Hematopoietic multipotent progenitor cell (in vitro differentiated cells): ENCODE measurements around the gene PNMA8B. TPM values are rescaled to one million over a fixed set of nuclear protein-coding genes. Genes with fewer than 3 reads are reported as not detected.
"Not testable (repeated sequence)": the region's sequence is repeated elsewhere in the genome, so short reads cannot be mapped to it uniquely, and the experiment has no call there.

ENCODE experiments used
- DNase-seq, 3 donors: peaks; one replicate each; pipeline ENCODE4 v3.0.0-alpha.2; 2011 to 2015; ENCODE audit warnings: low read depth in 2 of 3, low spot score in 2 of 3
- total RNA-seq: library from RNA; depleted of rRNA; stranded (reverse); fragments of >200 nt; gene quantifications from one replicate; pipeline ENCODE4 v1.2.3, GENCODE V29; 2012

The PNMA8B gene, protein sequence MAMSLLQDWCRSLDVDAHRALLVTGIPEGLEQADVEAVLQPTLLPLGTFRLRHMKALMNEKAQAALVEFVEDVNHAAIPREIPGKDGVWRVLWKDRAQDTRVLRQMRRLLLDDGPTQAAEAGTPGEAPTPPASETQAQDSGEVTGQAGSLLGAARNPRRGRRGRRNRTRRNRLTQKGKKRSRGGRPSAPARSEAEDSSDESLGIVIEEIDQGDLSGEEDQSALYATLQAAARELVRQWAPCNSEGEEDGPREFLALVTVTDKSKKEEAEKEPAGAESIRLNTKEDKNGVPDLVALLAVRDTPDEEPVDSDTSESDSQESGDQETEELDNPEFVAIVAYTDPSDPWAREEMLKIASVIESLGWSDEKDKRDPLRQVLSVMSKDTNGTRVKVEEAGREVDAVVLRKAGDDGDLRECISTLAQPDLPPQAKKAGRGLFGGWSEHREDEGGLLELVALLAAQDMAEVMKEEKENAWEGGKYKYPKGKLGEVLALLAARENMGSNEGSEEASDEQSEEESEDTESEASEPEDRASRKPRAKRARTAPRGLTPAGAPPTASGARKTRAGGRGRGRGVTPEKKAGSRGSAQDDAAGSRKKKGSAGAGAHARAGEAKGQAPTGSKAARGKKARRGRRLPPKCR
- total RNA-seq: 0.81 TPM

- peak in 2 of 3 donors; percentile 38 to 57 for DNase-seq
These were observed at the start of gene PNMA8B for GRCh38 chr19:46495786-46496099. Gene PNMA8B, minus strand, starts transcription at chr19:46495867. Its CDS starts 402 bp downstream, at chr19:46495465.

DNA sequence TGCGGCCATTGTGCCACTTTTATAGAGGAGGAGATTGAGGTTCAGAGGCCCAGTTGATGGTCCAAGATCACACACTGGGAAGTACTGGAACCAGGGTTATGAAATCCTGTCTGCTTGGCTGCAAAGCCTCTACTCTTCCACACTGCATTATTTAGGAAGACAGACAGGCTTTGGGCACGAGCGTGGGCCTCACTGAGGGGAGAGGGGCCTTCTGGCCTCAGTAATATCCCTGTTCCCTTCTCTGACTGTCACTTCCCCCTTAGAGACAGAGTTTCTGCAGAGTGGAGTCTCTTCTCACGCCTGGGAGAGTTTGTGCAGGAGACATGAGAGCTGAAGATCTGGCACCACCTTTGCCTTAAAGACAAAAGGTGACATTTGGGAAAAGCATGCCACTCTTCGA lies 49.0 kb upstream of the PNMA8B start:
- DNase-seq: no peak

DNA sequence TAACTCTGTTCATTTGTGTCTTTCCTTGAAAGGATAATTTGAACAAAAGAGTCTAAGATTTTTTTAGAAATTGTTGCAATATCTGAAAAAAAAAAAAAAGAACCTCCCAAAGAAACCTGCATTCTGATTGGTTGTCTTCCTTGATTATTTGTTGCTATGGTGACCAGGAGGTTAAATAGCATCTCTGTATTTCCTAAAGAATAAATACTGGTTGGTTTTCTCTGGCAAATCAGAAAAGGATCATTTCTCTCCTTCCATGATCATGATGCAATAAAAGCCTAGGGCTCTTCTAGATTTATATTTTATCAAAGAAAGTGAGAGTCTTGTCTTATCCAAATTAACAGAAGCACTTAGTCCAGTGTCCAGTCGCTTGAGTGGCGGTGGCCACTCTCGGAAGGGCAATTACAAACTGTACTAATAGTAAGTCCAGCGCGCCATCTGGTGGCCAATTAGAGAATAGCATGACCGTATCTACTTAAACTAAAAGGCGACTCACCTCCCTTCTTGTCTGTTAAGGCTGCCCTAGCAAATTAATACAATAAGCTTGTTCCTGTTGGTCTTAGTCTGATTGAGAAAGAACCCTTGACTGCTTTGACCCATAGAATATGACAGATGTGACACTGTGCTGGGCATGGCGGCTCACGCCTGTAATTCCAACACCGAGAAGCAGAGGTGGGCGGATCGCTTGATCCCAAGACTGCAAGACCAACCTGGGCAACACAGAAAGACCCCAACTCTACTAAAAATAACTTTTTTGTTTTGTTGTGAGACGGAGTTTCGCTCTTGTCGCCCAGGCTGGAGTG lies 47.0 kb upstream of the PNMA8B start:
- DNase-seq: peak; percentile 75 to 88 (median 75)

DNA sequence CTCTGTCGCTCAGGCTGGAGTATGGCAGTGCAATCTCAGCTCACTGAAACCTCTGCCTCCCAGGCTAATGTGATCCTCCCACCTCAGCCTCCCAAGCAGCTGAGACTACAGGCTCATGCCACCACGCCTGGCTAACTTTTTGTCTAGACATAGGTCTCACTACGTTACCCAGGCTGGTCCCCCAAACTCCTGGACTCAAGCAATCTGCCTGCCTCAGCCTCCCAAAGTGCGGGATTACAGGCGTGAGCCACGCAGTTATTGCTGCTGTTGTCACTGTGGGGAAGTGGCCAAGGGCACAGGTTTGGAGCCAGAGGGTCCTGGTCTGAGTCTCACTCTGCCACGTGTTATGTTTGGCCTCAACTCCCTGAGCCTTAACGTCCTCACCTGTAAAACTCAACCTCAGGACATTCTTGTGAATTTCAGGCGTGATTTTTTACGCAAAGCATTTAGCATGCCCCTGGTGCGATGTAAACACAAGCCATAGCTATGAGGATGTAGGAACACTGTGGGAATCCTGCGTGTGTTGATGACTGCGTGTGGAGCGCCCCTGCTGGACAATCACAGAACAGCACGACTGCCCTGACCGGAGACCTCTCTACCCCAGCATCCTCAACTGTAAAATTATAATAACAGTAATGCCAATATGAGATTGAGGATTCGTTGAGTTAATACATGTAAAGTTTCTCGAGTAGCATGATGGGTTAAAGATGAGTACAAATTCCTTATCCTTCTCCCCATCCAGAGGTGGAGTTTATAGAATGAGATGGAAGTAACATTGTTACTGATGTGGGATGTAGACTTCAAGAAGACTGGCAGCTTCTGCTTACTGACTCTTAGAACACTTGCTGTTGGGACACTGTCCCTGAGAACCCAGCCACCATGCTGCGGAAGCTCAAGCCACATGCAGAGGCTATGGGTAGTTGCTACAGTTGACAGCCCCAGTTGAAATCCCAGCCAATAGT lies 41.8 kb upstream of the PNMA8B start:
- peak in 1 of 3 donors; percentile 55 for DNase-seq

DNA sequence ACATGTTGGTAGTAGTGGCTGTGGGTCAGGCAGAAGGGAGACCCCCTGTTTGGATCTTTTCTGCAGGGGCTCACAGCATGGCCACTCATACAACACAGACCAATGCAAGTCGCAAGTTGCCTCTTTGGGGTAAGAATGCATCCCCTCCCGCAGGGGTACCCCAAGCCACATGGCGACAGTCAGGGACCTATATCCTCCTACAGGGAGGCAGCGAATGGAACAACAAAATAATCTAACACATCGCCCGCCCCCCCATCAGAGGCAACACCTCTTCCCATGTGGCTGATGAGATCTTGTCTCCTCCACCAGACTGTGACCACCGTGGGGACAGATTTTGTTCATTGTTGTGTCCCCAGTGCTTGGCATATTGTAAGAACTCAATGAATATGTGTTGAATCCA lies 40.7 kb upstream of the PNMA8B start:
- no peak for DNase-seq

DNA sequence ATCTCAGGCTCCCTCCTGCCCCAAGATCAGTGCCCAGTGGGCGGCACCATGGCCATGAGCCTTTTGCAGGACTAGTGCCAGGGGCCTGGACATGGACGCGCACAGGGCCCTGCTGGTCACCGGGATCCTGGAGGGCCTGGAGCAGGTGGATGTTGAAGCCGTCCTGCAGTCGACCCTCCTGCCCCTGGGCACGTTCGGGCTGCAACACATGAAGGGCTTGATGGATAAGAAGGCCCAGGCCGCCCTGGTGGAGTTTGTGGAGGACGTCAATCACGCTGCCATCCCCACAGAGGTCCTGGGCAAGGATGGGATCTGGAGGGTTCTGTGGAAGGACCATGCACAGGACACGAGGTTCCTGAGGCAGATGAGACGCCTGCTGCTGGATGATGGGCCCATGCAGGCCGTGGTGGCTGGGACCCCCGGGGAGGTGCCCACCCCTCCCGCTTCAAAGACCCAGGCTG lies 38.0 kb upstream of the PNMA8B start:
- no peak for DNase-seq

GRCh38 chr19:46533078-46533620 lies 37.5 kb upstream of the PNMA8B start:
- no peak for DNase-seq

DNA sequence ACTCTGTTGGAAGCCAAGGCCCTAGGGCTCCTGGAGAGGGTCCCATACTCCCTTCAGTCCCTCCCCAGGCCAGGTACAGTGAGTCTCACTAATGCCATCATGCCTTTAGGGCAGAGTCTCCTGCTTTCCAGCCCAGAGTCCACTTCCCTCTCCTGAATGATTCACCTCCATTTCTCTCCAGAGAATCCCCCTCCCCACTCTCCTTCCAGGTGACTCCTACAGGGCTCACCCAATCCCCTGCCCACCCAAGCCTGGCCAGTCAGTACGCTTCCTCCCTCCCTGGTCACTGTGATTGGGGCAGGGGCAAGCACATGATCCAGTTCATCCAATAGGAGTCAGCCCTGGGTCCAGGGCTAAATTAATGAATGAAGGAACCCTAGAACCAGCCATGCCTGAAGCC lies 35.0 kb upstream of the PNMA8B start:
- DNase-seq: no peak

DNA sequence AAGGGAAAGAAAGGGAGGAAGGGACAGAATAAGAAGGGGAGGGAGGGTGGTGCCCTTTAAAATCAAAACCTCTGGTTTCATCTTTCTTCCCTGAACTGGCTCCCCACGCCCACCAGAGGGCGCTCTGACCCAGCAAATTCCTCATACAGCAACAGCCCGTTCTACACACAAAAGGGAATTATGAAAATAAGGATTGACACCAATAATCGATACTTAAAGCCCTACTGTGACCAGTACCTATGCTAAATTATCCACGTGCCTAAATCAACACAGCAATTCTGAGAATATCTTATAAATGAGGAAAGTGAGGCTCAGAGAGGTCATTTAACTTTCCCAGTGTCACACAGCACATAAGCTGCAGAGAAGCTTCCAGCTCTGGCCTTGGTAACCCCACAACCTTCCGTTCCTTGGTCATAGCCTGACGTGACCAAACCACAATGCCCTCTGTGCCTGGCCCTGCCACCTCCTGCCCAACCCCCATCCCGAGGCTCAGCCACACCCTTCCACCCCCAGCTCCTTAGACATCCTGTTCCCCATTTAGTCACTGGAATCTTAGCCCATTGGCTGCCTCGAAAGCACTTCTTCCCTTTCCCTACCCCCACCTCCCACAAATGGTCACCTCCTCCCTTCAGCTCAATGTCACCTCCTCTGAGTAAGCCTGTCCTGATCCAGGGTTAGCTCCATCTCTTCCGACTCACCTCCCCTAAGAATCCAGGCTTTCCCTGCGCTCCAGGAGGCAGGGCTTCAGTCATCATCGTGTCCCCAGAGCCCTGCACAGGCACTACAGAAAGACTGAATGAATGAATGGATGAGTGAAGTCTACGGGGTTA lies 34.2 kb upstream of the PNMA8B start:
- DNase-seq: peak; percentile 64 to 75 (median 71)

GRCh38 chr19:46528601-46529590 lies 33.2 kb upstream of the PNMA8B start:
- no peak for DNase-seq

GRCh38 chr19:46526801-46527200 lies 31.1 kb upstream of the PNMA8B start:
- not testable (repeated sequence) for DNase-seq

DNA sequence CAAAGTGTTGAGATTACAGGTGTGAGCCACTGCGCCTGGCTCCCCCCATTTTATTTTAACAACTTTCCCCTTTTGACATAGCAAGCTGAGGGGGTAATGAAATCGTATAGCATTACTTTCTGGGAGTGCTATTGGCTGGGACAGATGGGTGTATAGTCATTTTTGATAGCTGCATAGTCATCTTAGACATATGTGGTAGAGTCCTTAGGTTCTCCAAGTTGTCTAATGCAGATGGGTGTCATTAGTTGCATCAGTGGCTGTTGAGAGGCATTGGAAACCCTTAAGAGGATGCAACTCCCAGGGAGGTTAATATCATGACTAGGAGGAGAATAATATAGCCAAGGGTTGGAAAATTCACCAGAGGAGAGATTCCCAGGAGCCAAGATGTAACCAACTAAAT lies 28.6 kb upstream of the PNMA8B start:
- DNase-seq: no peak

- peak in 1 of 3 donors; percentile 44 for DNase-seq
These were observed 27.3 kb upstream of the PNMA8B start for GRCh38 chr19:46522988-46523387.

DNA sequence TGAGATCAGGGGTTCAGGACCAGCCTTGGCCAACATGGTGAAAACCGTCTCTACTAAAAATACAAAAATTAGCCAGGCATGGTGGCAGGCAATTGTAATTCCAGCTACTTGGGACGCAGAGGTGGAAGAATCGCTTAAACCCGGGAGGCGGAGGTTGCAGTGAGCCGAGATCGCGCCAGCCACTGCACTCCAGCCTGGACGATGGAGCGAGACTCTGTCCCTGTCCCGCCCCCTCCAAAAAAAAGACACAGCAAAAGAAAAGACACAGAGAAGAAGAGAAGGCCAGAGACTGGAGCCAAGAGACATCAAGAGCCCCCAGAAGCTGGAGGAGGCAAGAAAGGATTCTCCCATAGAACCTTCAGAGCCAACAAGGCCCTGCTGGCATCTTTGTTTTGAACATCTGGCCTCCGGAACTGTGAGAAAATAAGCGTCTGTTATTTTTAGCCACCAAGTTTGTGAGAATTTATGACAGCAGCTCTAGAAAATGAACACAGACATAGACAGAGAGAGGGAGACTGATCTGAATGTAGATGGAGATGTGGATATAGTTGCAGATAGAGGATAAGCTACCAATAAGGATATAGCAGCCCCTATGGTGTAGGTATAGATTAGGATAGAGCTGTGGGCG lies 25.7 kb upstream of the PNMA8B start:
- no peak for DNase-seq

GRCh38 chr19:46520616-46521015 lies 24.9 kb upstream of the PNMA8B start:
- DNase-seq: no peak

- DNase-seq: no peak
These were observed 21.8 kb upstream of the PNMA8B start for GRCh38 chr19:46517471-46517870.

GRCh38 chr19:46515879-46516350 lies 20.2 kb upstream of the PNMA8B start:
- peak in 2 of 3 donors; percentile 40 to 63 for DNase-seq
